ENCODE results near the gene ANKRD63.

ANKRD63 gene

GRCh38 chr15:40329804-40330203, 46.9 kb upstream of the ANKRD63 start:
- H3K4me3 ChIP-seq (ENCODE audit: low read depth in 1 of 2, low read length in 1 of 2), result no peak overlapping the region
- H3K36me3 ChIP-seq, result peaks cover 4% of the 10 kb centered on the region
- H3K27ac ChIP-seq, result no peak overlapping the region
- H3K4me1 ChIP-seq (ENCODE audit: control insufficient read depth in 1 of 2, insufficient read depth in 1 of 2, low read depth in 1 of 2, low read length in 1 of 2), result peaks cover 38 to 50% of the 10 kb centered on the region in 2 experiments
- TF ChIP-seq CTCF (IDR thresholded peaks at IDR 0.05), result no peak
- no peaks in the 10 kb centered on the region for H3K9me3 ChIP-seq
- H3K27me3 ChIP-seq, result no peaks in the 10 kb centered on the region

GRCh38 chr15:40328751-40329150, 45.9 kb upstream of the ANKRD63 start:
- Histone ChIP-seq H3K4me1 (ENCODE audit: control insufficient read depth in 1 of 2, insufficient read depth in 1 of 2, low read depth in 1 of 2, low read length in 1 of 2) (peaks cover 30 to 44% of the 10 kb centered on the region in 2 experiments), H3K9me3 (no peaks in the 10 kb centered on the region), H3K4me3 (ENCODE audit: low read depth in 1 of 2, low read length in 1 of 2) (no peak overlapping the region), H3K27me3 (no peaks in the 10 kb centered on the region), H3K36me3 (peaks cover 4% of the 10 kb centered on the region), H3K27ac (no peak overlapping the region)
- TF ChIP-seq CTCF (IDR thresholded peaks at IDR 0.05), result no peak

GRCh38 chr15:40328176-40328575, 45.3 kb upstream of the ANKRD63 start:
- no peaks in the 10 kb centered on the region for H3K9me3 ChIP-seq
- H3K27ac ChIP-seq, result no peak overlapping the region
- no peaks in the 10 kb centered on the region for H3K27me3 ChIP-seq
- TF ChIP-seq CTCF (IDR thresholded peaks at IDR 0.05), result no peak
- H3K36me3 ChIP-seq, result peaks cover 4% of the 10 kb centered on the region
- peaks cover 24 to 41% of the 10 kb centered on the region in 2 experiments for H3K4me1 ChIP-seq (ENCODE audit: control insufficient read depth in 1 of 2, insufficient read depth in 1 of 2, low read depth in 1 of 2, low read length in 1 of 2)
- no peak overlapping the region for H3K4me3 ChIP-seq (ENCODE audit: low read depth in 1 of 2, low read length in 1 of 2)

- no peaks in the 10 kb centered on the region for H3K9me3 ChIP-seq
- no peak overlapping the region for H3K4me3 ChIP-seq (ENCODE audit: low read depth in 1 of 2, low read length in 1 of 2)
- H3K4me1 ChIP-seq (ENCODE audit: control insufficient read depth in 1 of 2, insufficient read depth in 1 of 2, low read depth in 1 of 2, low read length in 1 of 2), result peaks cover 22 to 38% of the 10 kb centered on the region in 2 experiments
- H3K27me3 ChIP-seq, result no peaks in the 10 kb centered on the region
- H3K27ac ChIP-seq, result no peak overlapping the region
- peaks cover 4% of the 10 kb centered on the region for H3K36me3 ChIP-seq
- TF ChIP-seq CTCF (IDR thresholded peaks at IDR 0.05), result no peak
These were observed 44.6 kb upstream of the ANKRD63 start for GRCh38 chr15:40327457-40327856.

- no peaks in the 10 kb centered on the region for H3K9me3 ChIP-seq
- no peaks in the 10 kb centered on the region for H3K27me3 ChIP-seq
- peak overlapping the region; percentile 86 for H3K27ac ChIP-seq
- H3K4me3 ChIP-seq (ENCODE audit: low read depth in 1 of 2, low read length in 1 of 2), result peak overlapping the region; percentile 78 to 80
- peaks cover 18 to 36% of the 10 kb centered on the region in 2 experiments for H3K4me1 ChIP-seq (ENCODE audit: control insufficient read depth in 1 of 2, insufficient read depth in 1 of 2, low read depth in 1 of 2, low read length in 1 of 2)
- TF ChIP-seq CTCF (IDR thresholded peaks at IDR 0.05), result no peak
- no peaks in the 10 kb centered on the region for H3K36me3 ChIP-seq
These were observed 42.8 kb upstream of the ANKRD63 start for GRCh38 chr15:40325700-40326099.

GRCh38 chr15:40325188-40325587, 42.3 kb upstream of the ANKRD63 start:
- no peaks in the 10 kb centered on the region for H3K9me3 ChIP-seq
- H3K27me3 ChIP-seq, result no peaks in the 10 kb centered on the region
- H3K36me3 ChIP-seq, result no peaks in the 10 kb centered on the region
- peak overlapping the region; percentile 78 to 80 for H3K4me3 ChIP-seq (ENCODE audit: low read depth in 1 of 2, low read length in 1 of 2)
- H3K4me1 ChIP-seq (ENCODE audit: control insufficient read depth in 1 of 2, insufficient read depth in 1 of 2, low read depth in 1 of 2, low read length in 1 of 2), result peaks cover 18 to 36% of the 10 kb centered on the region in 2 experiments
- TF ChIP-seq CTCF (IDR thresholded peaks at IDR 0.05), result no peak
- H3K27ac ChIP-seq, result peak overlapping the region; percentile 86

All from neutrophil (primary cell).